Hepatocyte (in vitro differentiated cells): ENCODE results near the gene SP110.
"Not testable (repeated sequence)": the region's sequence is repeated elsewhere in the genome, so short reads cannot be mapped to it uniquely, and the experiment has no call there.

Experiments used
- EZH2phosphoT487 ChIP-seq: fragments of 200-600 bp; sonication (generic); IDR thresholded peaks from one replicate; pipeline ENCODE4 v1.6.1; 2018; ENCODE audit warnings: antibody characterized with exemption, mild to moderate bottlenecking, low read depth, moderate library complexity; ENCODE audit not compliant: unreplicated experiment, severe bottlenecking
- TF ChIP-seq, protein P1 (sequence below): fragments of 200-600 bp; sonication (generic); IDR thresholded peaks from 2 replicates; pipeline ENCODE4 v1.5.1; 2016; ENCODE audit warnings: antibody characterized with exemption, mild to moderate bottlenecking; ENCODE audit not compliant: poor library complexity

DNA sequence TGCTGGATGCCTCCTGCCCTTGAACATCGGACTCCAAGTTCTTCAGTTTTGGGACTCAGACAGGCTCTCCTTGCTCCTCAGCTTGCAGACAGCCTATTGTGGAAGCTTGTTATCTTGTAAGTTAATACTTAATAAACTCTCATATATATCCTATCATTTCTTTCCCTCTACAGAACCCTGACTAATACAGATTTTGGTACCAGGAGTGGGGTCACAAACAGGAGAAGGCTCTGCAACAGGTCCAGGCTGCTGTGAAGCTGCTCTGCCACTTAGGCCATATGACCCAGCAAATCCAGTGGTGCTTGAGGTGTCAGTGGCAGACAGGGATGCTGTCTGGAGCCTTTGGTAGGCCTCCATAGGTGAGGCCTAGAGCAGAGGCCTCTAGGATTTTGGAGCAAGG lies 100.0 kb downstream of the SP110 start:
- TF ChIP-seq, protein P1, sequence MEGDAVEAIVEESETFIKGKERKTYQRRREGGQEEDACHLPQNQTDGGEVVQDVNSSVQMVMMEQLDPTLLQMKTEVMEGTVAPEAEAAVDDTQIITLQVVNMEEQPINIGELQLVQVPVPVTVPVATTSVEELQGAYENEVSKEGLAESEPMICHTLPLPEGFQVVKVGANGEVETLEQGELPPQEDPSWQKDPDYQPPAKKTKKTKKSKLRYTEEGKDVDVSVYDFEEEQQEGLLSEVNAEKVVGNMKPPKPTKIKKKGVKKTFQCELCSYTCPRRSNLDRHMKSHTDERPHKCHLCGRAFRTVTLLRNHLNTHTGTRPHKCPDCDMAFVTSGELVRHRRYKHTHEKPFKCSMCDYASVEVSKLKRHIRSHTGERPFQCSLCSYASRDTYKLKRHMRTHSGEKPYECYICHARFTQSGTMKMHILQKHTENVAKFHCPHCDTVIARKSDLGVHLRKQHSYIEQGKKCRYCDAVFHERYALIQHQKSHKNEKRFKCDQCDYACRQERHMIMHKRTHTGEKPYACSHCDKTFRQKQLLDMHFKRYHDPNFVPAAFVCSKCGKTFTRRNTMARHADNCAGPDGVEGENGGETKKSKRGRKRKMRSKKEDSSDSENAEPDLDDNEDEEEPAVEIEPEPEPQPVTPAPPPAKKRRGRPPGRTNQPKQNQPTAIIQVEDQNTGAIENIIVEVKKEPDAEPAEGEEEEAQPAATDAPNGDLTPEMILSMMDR, result not testable (repeated sequence)
- not testable (repeated sequence) for TF ChIP-seq EZH2phosphoT487
